Esophagus muscularis mucosa (tissue), 4 donors: ENCODE measurements around the gene APOE. TPM values are rescaled to one million over a fixed set of nuclear protein-coding genes. Genes with fewer than 3 reads are reported as not detected.

Source experiments
- DNase-seq: peaks from one replicate; pipeline ENCODE4 v3.0.0-alpha.2; 2017; ENCODE audit errors: extremely low spot score
- H3K27ac ChIP-seq, 4 donors: fragments of 200-600 bp; sonication (generic); replicated peaks in 1 of 4; 1 replicate in 3 of 4; 2 replicates in 1 of 4; pipeline ENCODE4 v1.5.1; 2016 to 2019; ENCODE audit warnings: mild to moderate bottlenecking in 1 of 4
- H3K27me3 ChIP-seq, 4 donors: fragments of 200-600 bp; sonication (generic); one replicate each; pipeline versions ENCODE4 v1.5.1 to v1.6.0; 2016 to 2019
- H3K36me3 ChIP-seq, 4 donors: fragments of 200-600 bp; sonication (generic); one replicate each; pipeline ENCODE4 v1.5.1; 2016 to 2019
- H3K4me1 ChIP-seq, 4 donors: fragments of 200-600 bp; sonication (generic); one replicate each; pipeline ENCODE4 v1.5.1; 2016 to 2019
- H3K4me3 ChIP-seq, 4 donors: fragments of 200-600 bp; sonication (generic); 1 replicate in 2 of 4; 2 replicates in 2 of 4; pipeline ENCODE4 v1.5.1; 2016 to 2019; ENCODE audit warnings: mild to moderate bottlenecking in 4 of 4, moderate library complexity in 1 of 4
- H3K9me3 ChIP-seq, 4 donors: fragments of 200-600 bp; sonication (generic); 1 replicate in 3 of 4; 2 replicates in 1 of 4; pipeline ENCODE4 v1.5.1; 2016 to 2019
- EP300 ChIP-seq: sonication (generic); formaldehyde crosslinking; IDR thresholded peaks from one replicate; pipeline ENCODE4 v1.6.1; 2017; ENCODE audit warnings: antibody characterized with exemption
- POLR2A ChIP-seq: fragments of 450-650 bp; IDR thresholded peaks from one replicate; pipeline ENCODE4 v1.6.1; 2017; ENCODE audit warnings: antibody characterized with exemption, moderate library complexity, mild to moderate bottlenecking, low read depth
- POLR2AphosphoS5 ChIP-seq, 2 donors: sonication (generic); formaldehyde crosslinking; IDR thresholded peaks; one replicate each; pipeline ENCODE4 v1.6.1; 2017; ENCODE audit warnings: antibody characterized with exemption in 2 of 2
- WGBS: methylation state at CpG from one replicate; pipeline ENCODE4 v1.1.5; 2018; 5-methylcytosine and 5-hydroxymethylcytosine counted together
- intact Hi-C: fragments of 100-400 bp; cut with DNase I; formaldehyde crosslinking; loops from one replicate; pipeline ENCODE4 v1.15.1; 2023
- total RNA-seq, 4 donors: library from RNA; depleted of rRNA; stranded (reverse); fragments of >200 nt; gene quantifications; one replicate each; pipeline versions ENCODE4 v1.1.0 to v1.2.1, GENCODE V29; 2016
- TF ChIP-seq, protein P1 (sequence below), 3 experiments: fragments of 200-600 bp in 2 of 3; fragments of 450-650 bp in 1 of 3; sonication (generic) in 2 of 3; IDR thresholded peaks; one replicate each; pipeline ENCODE4 v1.5.1; 2017 to 2019; ENCODE audit warnings: antibody characterized with exemption in 3 of 3, mild to moderate bottlenecking in 2 of 3, moderate library complexity in 1 of 3

The APOE gene
- total RNA-seq, 4 donors from 2014 or later: 20.3 to 47.3 (median 37.2) TPM

DNA sequence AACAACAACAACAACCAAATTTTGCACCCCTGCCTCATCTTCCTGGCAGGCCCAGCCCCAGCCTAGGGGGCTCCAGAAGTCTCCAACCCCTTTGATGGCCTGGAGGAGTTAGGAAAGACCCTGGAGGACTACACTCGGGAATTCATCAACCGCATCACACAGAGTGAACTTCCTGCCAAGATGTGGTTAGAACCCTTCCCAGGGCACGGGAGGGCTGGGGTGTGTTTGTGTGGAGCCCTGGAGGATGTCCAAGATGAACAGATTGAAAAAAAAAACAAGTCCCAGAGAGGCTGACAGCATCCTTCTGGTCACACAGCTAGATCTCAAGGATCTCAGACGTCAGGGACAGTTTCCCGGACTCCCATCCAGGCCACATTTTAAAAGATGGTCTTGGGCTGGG, 22.1 kb downstream of the APOE start:
- TF ChIP-seq EP300 (no peak), POLR2A (no peak), POLR2AphosphoS5 (IDR thresholded peaks at IDR 0.05) (no peak)
- TF ChIP-seq, protein P1, sequence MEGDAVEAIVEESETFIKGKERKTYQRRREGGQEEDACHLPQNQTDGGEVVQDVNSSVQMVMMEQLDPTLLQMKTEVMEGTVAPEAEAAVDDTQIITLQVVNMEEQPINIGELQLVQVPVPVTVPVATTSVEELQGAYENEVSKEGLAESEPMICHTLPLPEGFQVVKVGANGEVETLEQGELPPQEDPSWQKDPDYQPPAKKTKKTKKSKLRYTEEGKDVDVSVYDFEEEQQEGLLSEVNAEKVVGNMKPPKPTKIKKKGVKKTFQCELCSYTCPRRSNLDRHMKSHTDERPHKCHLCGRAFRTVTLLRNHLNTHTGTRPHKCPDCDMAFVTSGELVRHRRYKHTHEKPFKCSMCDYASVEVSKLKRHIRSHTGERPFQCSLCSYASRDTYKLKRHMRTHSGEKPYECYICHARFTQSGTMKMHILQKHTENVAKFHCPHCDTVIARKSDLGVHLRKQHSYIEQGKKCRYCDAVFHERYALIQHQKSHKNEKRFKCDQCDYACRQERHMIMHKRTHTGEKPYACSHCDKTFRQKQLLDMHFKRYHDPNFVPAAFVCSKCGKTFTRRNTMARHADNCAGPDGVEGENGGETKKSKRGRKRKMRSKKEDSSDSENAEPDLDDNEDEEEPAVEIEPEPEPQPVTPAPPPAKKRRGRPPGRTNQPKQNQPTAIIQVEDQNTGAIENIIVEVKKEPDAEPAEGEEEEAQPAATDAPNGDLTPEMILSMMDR (IDR thresholded peaks at IDR 0.05): no peak
- Histone ChIP-seq H3K27ac (no peak overlapping the region), H3K4me3 (no peak overlapping the region), H3K4me1 (peaks cover 9 to 34% (median 24%) of the 10 kb centered on the region in 4 donors), H3K27me3 (no peaks in the 10 kb centered on the region), H3K9me3 (no peaks in the 10 kb centered on the region), H3K36me3 (no peaks in the 10 kb centered on the region)
- no peak for DNase-seq
- WGBS: 42% methylated on average over 5 of the region's 5 CpGs
- intact Hi-C loops: no loop called here

DNA sequence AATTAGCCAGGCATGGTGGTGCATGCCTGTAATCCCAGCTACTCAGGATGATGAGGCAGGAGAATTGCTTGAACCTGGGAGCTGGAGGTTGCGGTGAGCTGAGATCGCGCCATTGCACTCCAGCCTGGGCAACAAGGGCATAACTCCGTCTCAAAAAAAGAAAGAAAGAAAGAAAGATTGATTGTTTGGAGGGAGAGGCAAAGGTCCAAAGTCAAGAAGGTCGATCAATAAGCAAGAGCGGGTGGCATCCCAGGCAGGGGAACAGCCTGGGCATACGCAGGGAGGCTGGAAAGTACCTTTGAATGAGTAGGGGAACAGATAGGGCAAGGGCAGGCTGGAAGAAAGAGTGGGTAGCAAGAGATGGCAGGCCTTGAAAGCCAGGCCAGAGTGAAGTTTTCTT, 24.5 kb downstream of the APOE start:
- Histone ChIP-seq H3K4me3 (no peak overlapping the region), H3K27ac (no peak overlapping the region), H3K4me1 (peaks cover 8 to 28% (median 18%) of the 10 kb centered on the region in 4 donors), H3K27me3 (no peaks in the 10 kb centered on the region), H3K36me3 (no peaks in the 10 kb centered on the region), H3K9me3 (no peaks in the 10 kb centered on the region)
- WGBS: 90% methylated on average over 7 of the region's 7 CpGs
- TF ChIP-seq, protein P1 (IDR thresholded peaks at IDR 0.05): no peak
- intact Hi-C loops: no loop called here
- no peak for DNase-seq

- 81% methylated on average over 4 of the region's 4 CpGs for WGBS
- no peak overlapping the region for H3K4me3 ChIP-seq
- intact Hi-C loops: no loop called here
- no peaks in the 10 kb centered on the region for H3K9me3 ChIP-seq
- no peak for TF ChIP-seq POLR2AphosphoS5 (IDR thresholded peaks at IDR 0.05)
- TF ChIP-seq, protein P1 (IDR thresholded peaks at IDR 0.05): no peak
- H3K27me3 ChIP-seq: no peaks in the 10 kb centered on the region
- no peak overlapping the region for H3K27ac ChIP-seq
- H3K4me1 ChIP-seq: peaks cover 1 to 13% (median 9%) of the 10 kb centered on the region in 4 donors
- DNase-seq: no peak
- no peaks in the 10 kb centered on the region for H3K36me3 ChIP-seq
These were observed 25.9 kb downstream of the APOE start for GRCh38 chr19:44931541-44931940.

DNA sequence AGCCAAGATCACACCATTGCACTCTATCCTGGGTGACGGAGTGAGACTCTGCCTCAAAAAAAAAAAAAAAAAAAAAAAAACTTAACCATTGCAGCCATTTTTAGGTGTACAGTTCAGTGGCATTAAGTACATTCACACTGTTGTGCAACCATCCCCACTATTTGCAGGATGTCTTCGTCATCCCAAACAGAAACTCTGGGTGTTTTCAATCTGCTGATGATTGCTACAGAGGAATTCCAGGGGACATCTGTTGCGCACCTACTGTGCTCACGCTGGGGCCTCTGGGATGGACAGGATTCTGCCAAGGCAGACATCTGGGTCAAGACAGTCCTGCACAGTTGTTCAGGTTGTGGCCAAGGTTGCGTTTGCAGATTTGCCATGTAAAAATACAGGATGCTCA, 34.1 kb downstream of the APOE start:
- H3K9me3 ChIP-seq: no peaks in the 10 kb centered on the region
- H3K4me3 ChIP-seq: no peak overlapping the region
- DNase-seq: no peak
- no peak overlapping the region for H3K27ac ChIP-seq
- no peak for TF ChIP-seq POLR2A
- no peak for TF ChIP-seq EP300
- TF ChIP-seq POLR2AphosphoS5 (IDR thresholded peaks at IDR 0.05): no peak
- TF ChIP-seq, protein P1 (IDR thresholded peaks at IDR 0.05): no peak
- no peaks in the 10 kb centered on the region for H3K27me3 ChIP-seq
- intact Hi-C loops: no loop called here
- 73% methylated on average over 5 of the region's 5 CpGs for WGBS
- no peaks in the 10 kb centered on the region for H3K36me3 ChIP-seq
- no peaks in the 10 kb centered on the region for H3K4me1 ChIP-seq

- H3K4me3 ChIP-seq: no peak within 1 kb of the TSS
- WGBS: 89% methylated on average over 8 of the region's 14 CpGs
- TF ChIP-seq, protein P1 (IDR thresholded peaks at IDR 0.05): no peak
- no peak for TF ChIP-seq POLR2A
- no peak for TF ChIP-seq EP300
- TF ChIP-seq POLR2AphosphoS5 (IDR thresholded peaks at IDR 0.05): no peak
- no peaks in the 10 kb centered on the region for H3K4me1 ChIP-seq
- no peaks in the 10 kb centered on the region for H3K36me3 ChIP-seq
- DNase-seq: no peak
- no peaks in the 10 kb centered on the region for H3K27me3 ChIP-seq
- H3K9me3 ChIP-seq: no peaks in the 10 kb centered on the region
- H3K27ac ChIP-seq: no peak within 1 kb of the TSS
- intact Hi-C loops: no loop called here
These were observed 36.5 kb downstream of the APOE start, which contains the start of gene APOC4 for GRCh38 chr19:44942067-44942571. TSS of gene APOC4 (plus strand) at chr19:44942237. CDS start at chr19:44942278, 41 bp downstream.
